HEK293 (cell line): Measurements from ENCODE around the gene CACNA1D.

ENCODE experiments used
- CTCF ChIA-PET: fragments of 350-600 bp; formaldehyde crosslinking; extraction: SDS; loops from one replicate; lab custom pipeline; 2021; ENCODE audit warnings: antibody characterized with exemption; lab: Yijun Ruan, JAX
- POLR2A ChIA-PET: fragments of 300-600 bp; formaldehyde crosslinking; extraction: SDS; loops from one replicate; lab custom pipeline; 2020; ENCODE audit warnings: antibody characterized with exemption, inconsistent platforms; lab: Yijun Ruan, JAX
- H3K27ac ChIP-seq: fragments of 200-500 bp; sonication (Bioruptor generic); 2 replicates; pipeline ENCODE4 v1.5.1; 2014; ENCODE audit warnings: low read depth, low read length, control low read depth, inconsistent platforms; ENCODE audit errors: extremely low read depth
- H3K36me3 ChIP-seq, 2 experiments: fragments of 200-500 bp in 1 of 2; sonication (Bioruptor generic) in 1 of 2; 1 replicate in 1 of 2; 2 replicates in 1 of 2; pipeline ENCODE4 v1.5.1; 2014 to 2017; ENCODE audit warnings: inconsistent platforms in 2 of 2, low read length in 2 of 2; ENCODE audit not compliant: control insufficient read depth in 2 of 2, insufficient read depth in 1 of 2
- H3K4me1 ChIP-seq: fragments of 200-500 bp; sonication (Bioruptor generic); 2 replicates; pipeline ENCODE4 v1.5.1; 2014; ENCODE audit warnings: mild to moderate bottlenecking, low read length, inconsistent platforms; ENCODE audit not compliant: control insufficient read depth, insufficient read depth
- H3K4me3 ChIP-seq: 2 replicates; pipeline ENCODE4 v1.5.1; 2011; ENCODE audit warnings: low read depth, mild to moderate bottlenecking, control low read depth, low read length, moderate library complexity
- H3K9me3 ChIP-seq: fragments of 200-500 bp; sonication (Bioruptor generic); 2 replicates; pipeline ENCODE4 v1.5.1; 2014; ENCODE audit warnings: low read depth, low read length, inconsistent platforms; ENCODE audit not compliant: control insufficient read depth, insufficient read depth
- GLIS2 ChIP-seq: fragments of 450-650 bp; formaldehyde crosslinking; IDR thresholded peaks from 2 replicates; pipeline ENCODE4 v1.5.1; 2016; ENCODE audit warnings: missing biosample characterization, missing genetic modification characterization
- TCF7L2 ChIP-seq: IDR thresholded peaks from 2 replicates; pipeline ENCODE4 v1.6.1; 2011; ENCODE audit warnings: low read depth, mild to moderate bottlenecking, inconsistent platforms, low read length, moderate library complexity, borderline replicate concordance
- ZFP37 ChIP-seq: fragments of 450-650 bp; formaldehyde crosslinking; IDR thresholded peaks from 2 replicates; pipeline ENCODE4 v1.5.1; 2016; ENCODE audit warnings: missing biosample characterization, missing genetic modification characterization
- ZNF10 ChIP-seq: fragments of 450-650 bp; formaldehyde crosslinking; IDR thresholded peaks from 2 replicates; pipeline ENCODE4 v1.5.1; 2017; ENCODE audit warnings: missing biosample characterization, missing genetic modification characterization
- ZNF132 ChIP-seq: fragments of 450-650 bp; formaldehyde crosslinking; IDR thresholded peaks from 2 replicates; pipeline ENCODE4 v1.5.1; 2017; ENCODE audit warnings: missing biosample characterization, missing genetic modification characterization, borderline replicate concordance
- ZNF148 ChIP-seq: fragments of 450-650 bp; formaldehyde crosslinking; IDR thresholded peaks from 2 replicates; pipeline ENCODE4 v1.5.0; 2017; ENCODE audit warnings: missing biosample characterization, missing genetic modification characterization, borderline replicate concordance
- ZNF157 ChIP-seq: fragments of 450-650 bp; formaldehyde crosslinking; IDR thresholded peaks from 2 replicates; pipeline ENCODE4 v1.5.1; 2016; ENCODE audit warnings: missing biosample characterization, missing genetic modification characterization
- ZNF16 ChIP-seq: fragments of 450-650 bp; formaldehyde crosslinking; IDR thresholded peaks from 2 replicates; pipeline ENCODE4 v1.5.1; 2016; ENCODE audit warnings: low read depth, missing biosample characterization, missing genetic modification characterization
- ZNF2 ChIP-seq: fragments of 450-650 bp; formaldehyde crosslinking; IDR thresholded peaks from 2 replicates; pipeline ENCODE4 v1.5.1; 2016; ENCODE audit warnings: missing biosample characterization, missing genetic modification characterization
- ZNF211 ChIP-seq: fragments of 450-650 bp; formaldehyde crosslinking; IDR thresholded peaks from 2 replicates; pipeline ENCODE4 v1.5.1; 2016; ENCODE audit warnings: low read depth, missing biosample characterization, missing genetic modification characterization
- ZNF221 ChIP-seq: fragments of 450-650 bp; formaldehyde crosslinking; IDR thresholded peaks from 2 replicates; pipeline ENCODE4 v1.5.1; 2017; ENCODE audit warnings: missing biosample characterization, missing genetic modification characterization, borderline replicate concordance
- ZNF274 ChIP-seq, 2 experiments: fragments of 200-500 bp in 1 of 2; fragments of 450-650 bp in 1 of 2; sonication (Bioruptor generic) in 1 of 2; formaldehyde crosslinking in 1 of 2; IDR thresholded peaks; 2 replicates each; pipeline versions ENCODE4 v1.5.1 to v1.6.1; 2014 to 2016; ENCODE audit warnings: borderline replicate concordance in 1 of 2, inconsistent platforms in 1 of 2, low read length in 1 of 2, missing biosample characterization in 1 of 2, missing genetic modification characterization in 1 of 2
- ZNF350 ChIP-seq: fragments of 450-650 bp; formaldehyde crosslinking; IDR thresholded peaks from 2 replicates; pipeline ENCODE4 v1.5.0; 2017; ENCODE audit warnings: missing biosample characterization, mild to moderate bottlenecking, missing genetic modification characterization
- ZNF394 ChIP-seq: fragments of 450-650 bp; formaldehyde crosslinking; IDR thresholded peaks from 2 replicates; pipeline ENCODE4 v1.5.1; 2016; ENCODE audit warnings: missing biosample characterization, missing genetic modification characterization, mild to moderate bottlenecking, moderate library complexity, borderline replicate concordance
- ZNF449 ChIP-seq: fragments of 450-650 bp; formaldehyde crosslinking; IDR thresholded peaks from 2 replicates; pipeline ENCODE4 v1.5.1; 2017; ENCODE audit warnings: missing biosample characterization, mild to moderate bottlenecking, missing genetic modification characterization, moderate library complexity
- ZNF510 ChIP-seq: fragments of 450-650 bp; formaldehyde crosslinking; IDR thresholded peaks from 2 replicates; pipeline ENCODE4 v1.5.1; 2018; ENCODE audit warnings: mild to moderate bottlenecking, missing genetic modification characterization, missing biosample characterization; ENCODE audit not compliant: insufficient replicate concordance
- ZNF548 ChIP-seq: fragments of 450-650 bp; formaldehyde crosslinking; IDR thresholded peaks from 2 replicates; pipeline ENCODE4 v1.5.1; 2016; ENCODE audit warnings: missing biosample characterization, missing genetic modification characterization
- ZNF654 ChIP-seq: fragments of 450-650 bp; formaldehyde crosslinking; IDR thresholded peaks from 2 replicates; pipeline ENCODE4 v1.5.1; 2016; ENCODE audit warnings: low read depth, missing biosample characterization, missing genetic modification characterization
- ZNF660 ChIP-seq: fragments of 450-650 bp; IDR thresholded peaks from 2 replicates; pipeline ENCODE4 v1.5.1; 2018; ENCODE audit warnings: missing biosample characterization, mild to moderate bottlenecking, missing genetic modification characterization
- ZNF704 ChIP-seq: fragments of 450-650 bp; formaldehyde crosslinking; IDR thresholded peaks from 2 replicates; pipeline ENCODE4 v1.5.1; 2016; ENCODE audit warnings: missing biosample characterization, missing genetic modification characterization
- ZNF747 ChIP-seq: fragments of 450-650 bp; formaldehyde crosslinking; IDR thresholded peaks from 2 replicates; pipeline ENCODE4 v1.5.1; 2016; ENCODE audit warnings: missing biosample characterization, missing genetic modification characterization
- ZNF837 ChIP-seq: fragments of 450-650 bp; formaldehyde crosslinking; IDR thresholded peaks from 2 replicates; pipeline ENCODE4 v1.5.1; 2016; ENCODE audit warnings: missing biosample characterization, missing genetic modification characterization
- ZXDB ChIP-seq: fragments of 450-650 bp; formaldehyde crosslinking; IDR thresholded peaks from 2 replicates; pipeline ENCODE4 v1.5.1; 2016; ENCODE audit warnings: missing biosample characterization, missing genetic modification characterization
- TF ChIP-seq, protein P1 (sequence below): fragments of 450-650 bp; formaldehyde crosslinking; IDR thresholded peaks from 2 replicates; pipeline ENCODE4 v1.5.1; 2017; ENCODE audit warnings: missing biosample characterization, missing genetic modification characterization
- TF ChIP-seq, protein P2 (sequence below): fragments of 450-650 bp; formaldehyde crosslinking; IDR thresholded peaks from 2 replicates; pipeline ENCODE4 v1.5.1; 2016; ENCODE audit warnings: missing biosample characterization, missing genetic modification characterization

Gene CACNA1D

GRCh38 chr3:53821631-53822121, 327.3 kb downstream of the CACNA1D start:
- ChIA-PET CTCF (no interaction called here), POLR2A (no interaction called here)
- Histone ChIP-seq H3K9me3 (no peaks in the 10 kb centered on the region), H3K36me3 (peaks cover 0 to 69% of the 10 kb centered on the region in 2 experiments; a peak in 1 of 3 replicates), H3K4me1 (no peaks in the 10 kb centered on the region), H3K27ac (no peak overlapping the region), H3K4me3 (no peak overlapping the region)
- TF ChIP-seq ZNF350 (tag by site-specific recombination): no peak
- no peak for TF ChIP-seq ZNF747 (tag by site-specific recombination)
- TF ChIP-seq ZNF132: no peak
- TF ChIP-seq ZNF148 (tag by site-specific recombination): no peak
- no peak for TF ChIP-seq GLIS2 (tag by site-specific recombination)
- no peak for TF ChIP-seq ZNF221 (tag by site-specific recombination)
- TF ChIP-seq ZNF704: no peak
- no peak for TF ChIP-seq ZNF157 (tag by site-specific recombination)
- no peak for TF ChIP-seq ZNF654 (tag by site-specific recombination)
- TF ChIP-seq ZNF2: no peak
- no peak for TF ChIP-seq ZNF211 (tag by site-specific recombination)
- no peak for TF ChIP-seq ZFP37
- no peak for TF ChIP-seq ZNF548

DNA sequence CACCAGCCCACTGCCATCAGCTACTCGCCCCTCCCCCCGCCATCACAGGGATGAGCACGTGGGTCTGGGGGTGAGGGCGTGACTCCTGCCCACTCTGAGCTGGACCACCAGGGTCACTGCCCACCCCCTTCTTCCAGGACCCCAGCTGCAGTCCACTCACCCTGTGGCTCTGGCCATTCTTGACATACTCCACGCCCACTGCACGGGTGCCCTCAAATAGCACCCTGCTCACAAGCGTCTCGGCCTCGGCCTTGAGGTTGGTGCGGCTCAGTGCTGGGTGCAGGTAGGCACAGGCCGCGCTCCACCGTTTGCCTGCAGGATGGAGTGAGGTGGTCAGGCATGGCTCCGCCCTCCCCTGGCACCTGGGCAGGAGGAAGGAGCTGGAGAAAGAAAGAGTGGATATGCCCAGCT, 327.9 kb downstream of the CACNA1D start:
- no peak overlapping the region for H3K4me3 ChIP-seq
- peaks cover 0 to 64% of the 10 kb centered on the region in 2 experiments; a peak in 1 of 3 replicates for H3K36me3 ChIP-seq
- H3K27ac ChIP-seq: no peak overlapping the region
- no peaks in the 10 kb centered on the region for H3K9me3 ChIP-seq
- ChIA-PET POLR2A (no interaction called here), CTCF (no interaction called here)
- H3K4me1 ChIP-seq: no peaks in the 10 kb centered on the region
- no peak for TF ChIP-seq ZNF10 (tag by site-specific recombination)
- TF ChIP-seq, protein P1, sequence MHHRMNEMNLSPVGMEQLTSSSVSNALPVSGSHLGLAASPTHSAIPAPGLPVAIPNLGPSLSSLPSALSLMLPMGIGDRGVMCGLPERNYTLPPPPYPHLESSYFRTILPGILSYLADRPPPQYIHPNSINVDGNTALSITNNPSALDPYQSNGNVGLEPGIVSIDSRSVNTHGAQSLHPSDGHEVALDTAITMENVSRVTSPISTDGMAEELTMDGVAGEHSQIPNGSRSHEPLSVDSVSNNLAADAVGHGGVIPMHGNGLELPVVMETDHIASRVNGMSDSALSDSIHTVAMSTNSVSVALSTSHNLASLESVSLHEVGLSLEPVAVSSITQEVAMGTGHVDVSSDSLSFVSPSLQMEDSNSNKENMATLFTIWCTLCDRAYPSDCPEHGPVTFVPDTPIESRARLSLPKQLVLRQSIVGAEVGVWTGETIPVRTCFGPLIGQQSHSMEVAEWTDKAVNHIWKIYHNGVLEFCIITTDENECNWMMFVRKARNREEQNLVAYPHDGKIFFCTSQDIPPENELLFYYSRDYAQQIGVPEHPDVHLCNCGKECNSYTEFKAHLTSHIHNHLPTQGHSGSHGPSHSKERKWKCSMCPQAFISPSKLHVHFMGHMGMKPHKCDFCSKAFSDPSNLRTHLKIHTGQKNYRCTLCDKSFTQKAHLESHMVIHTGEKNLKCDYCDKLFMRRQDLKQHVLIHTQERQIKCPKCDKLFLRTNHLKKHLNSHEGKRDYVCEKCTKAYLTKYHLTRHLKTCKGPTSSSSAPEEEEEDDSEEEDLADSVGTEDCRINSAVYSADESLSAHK (tag by site-specific recombination): no peak
- TF ChIP-seq ZNF660 (tag by site-specific recombination): no peak
- TF ChIP-seq ZNF394 (tag by site-specific recombination): no peak
- TF ChIP-seq, protein P2, sequence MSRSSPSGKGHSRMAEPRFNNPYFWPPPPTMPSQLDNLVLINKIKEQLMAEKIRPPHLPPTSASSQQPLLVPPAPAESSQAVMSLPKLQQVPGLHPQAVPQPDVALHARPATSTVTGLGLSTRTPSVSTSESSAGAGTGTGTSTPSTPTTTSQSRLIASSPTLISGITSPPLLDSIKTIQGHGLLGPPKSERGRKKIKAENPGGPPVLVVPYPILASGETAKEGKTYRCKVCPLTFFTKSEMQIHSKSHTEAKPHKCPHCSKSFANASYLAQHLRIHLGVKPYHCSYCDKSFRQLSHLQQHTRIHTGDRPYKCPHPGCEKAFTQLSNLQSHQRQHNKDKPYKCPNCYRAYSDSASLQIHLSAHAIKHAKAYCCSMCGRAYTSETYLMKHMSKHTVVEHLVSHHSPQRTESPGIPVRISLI (tag by site-specific recombination): no peak
- TF ChIP-seq ZXDB (tag by site-specific recombination): no peak
- no peak for TF ChIP-seq ZNF16 (tag by site-specific recombination)
- no peak for TF ChIP-seq ZNF837 (tag by site-specific recombination)
- TF ChIP-seq ZNF274 (IDR thresholded peaks at IDR 0.05; ENCODE audit: low read length): no peak
- no peak for TF ChIP-seq ZNF274 (tag by site-specific recombination; IDR thresholded peaks at IDR 0.05; ENCODE audit: borderline replicate concordance)
- no peak for TF ChIP-seq ZNF449 (tag by site-specific recombination)
- TF ChIP-seq TCF7L2: no peak
- no peak for TF ChIP-seq ZNF510 (tag by site-specific recombination)
